OCI-LY3 (cell line): ENCODE measurements around the gene FBRSL1.

Source experiments
- CTCF ChIP-seq: fragments of 200-600, 300-600 bp; sonication (generic); IDR thresholded peaks from 2 replicates; pipeline ENCODE4 v1.5.1; 2014; ENCODE audit warnings: antibody characterized with exemption, low read length, low read depth
- EZH2phosphoT487 ChIP-seq: fragments of 200-600 bp; shearing (Covaris generic); IDR thresholded peaks from 2 replicates; pipeline ENCODE4 v1.6.1; 2018; ENCODE audit warnings: antibody characterized with exemption, mixed run types, low read depth

- TF ChIP-seq CTCF: no peak
- TF ChIP-seq EZH2phosphoT487: no peak
Observed at GRCh38 chr12:132514838-132515237, 24.9 kb downstream of the FBRSL1 start.
